Small intestine (tissue), 7 donors: ENCODE results near the gene NRCAM. TPM values are rescaled to one million over a fixed set of nuclear protein-coding genes. Genes with fewer than 3 reads are reported as not detected.
A peak's percentile ranks its signal among the peaks of the same experiment; 100 is the strongest.

Source experiments
- DNase-seq, 2 donors: peaks; one replicate each; pipeline versions ENCODE4 v3.0.0 to v3.0.0-alpha.2; 2013
- FAIRE-seq: peaks from 2 replicates; lab custom pipeline; 2012; peaks lifted over from hg19 to GRCh38; lab: Jason Lieb, UNC
- H3K27ac ChIP-seq, 3 donors: one replicate each; pipeline ENCODE4 v1.5.1; 2013; ENCODE audit warnings: low read length in 2 of 3, mild to moderate bottlenecking in 2 of 3, control low read depth in 1 of 3, inconsistent platforms in 1 of 3, low read depth in 1 of 3, moderate library complexity in 1 of 3
- H3K27me3 ChIP-seq, 3 donors: one replicate each; pipeline ENCODE4 v1.6.1; 2013; ENCODE audit warnings: low read length in 3 of 3, inconsistent platforms in 1 of 3; ENCODE audit not compliant: control insufficient read depth in 3 of 3, insufficient read depth in 3 of 3
- H3K36me3 ChIP-seq, 3 donors: one replicate each; pipeline ENCODE4 v1.6.1; 2013; ENCODE audit warnings: low read length in 3 of 3, inconsistent platforms in 1 of 3, low read depth in 1 of 3, mild to moderate bottlenecking in 1 of 3, moderate library complexity in 1 of 3; ENCODE audit not compliant: control insufficient read depth in 3 of 3, insufficient read depth in 2 of 3
- H3K4me1 ChIP-seq, 3 donors: one replicate each; pipeline ENCODE4 v1.6.1; 2013; ENCODE audit warnings: low read length in 2 of 3, inconsistent platforms in 1 of 3, low read depth in 1 of 3, mild to moderate bottlenecking in 1 of 3, moderate library complexity in 1 of 3; ENCODE audit not compliant: control insufficient read depth in 3 of 3, insufficient read depth in 2 of 3
- H3K4me3 ChIP-seq, 3 donors: one replicate each; pipeline ENCODE4 v1.5.1; 2013; ENCODE audit warnings: low read length in 3 of 3, control low read depth in 1 of 3, inconsistent platforms in 1 of 3, low read depth in 1 of 3, mild to moderate bottlenecking in 1 of 3, moderate library complexity in 1 of 3
- H3K9me3 ChIP-seq, 2 donors: one replicate each; pipeline ENCODE4 v1.6.1; 2013; ENCODE audit warnings: low read depth in 1 of 2, low read length in 1 of 2; ENCODE audit not compliant: control insufficient read depth in 2 of 2, insufficient read depth in 1 of 2
- WGBS, 3 donors: extraction: QIAGEN DNeasy Blood & Tissue Kit; methylation state at CpG; one replicate each; pipeline ENCODE4 v1.1.7; 2013; 5-methylcytosine and 5-hydroxymethylcytosine counted together
- polyA plus RNA-seq, 4 donors: library from polyadenylated mRNA; stranded (reverse) in 3 of 4; unstranded in 1 of 4; fragments of 200-250 nt in 3 of 4; fragments of 120-200 nt in 1 of 4; gene quantifications; one replicate each; pipeline versions ENCODE4 v1.2.1 to v1.2.3, GENCODE V29; 2013
- donor health status: healthy with polysubstance abuse.
- donor health status: control.
- donor health status: control.
- donor health status: Bipolar disorder and iron deficiency.
- donor health status: healthy.

The NRCAM gene
- polyA plus RNA-seq, 4 donors: 0.27 to 6.8 (median 1.4) TPM

DNA sequence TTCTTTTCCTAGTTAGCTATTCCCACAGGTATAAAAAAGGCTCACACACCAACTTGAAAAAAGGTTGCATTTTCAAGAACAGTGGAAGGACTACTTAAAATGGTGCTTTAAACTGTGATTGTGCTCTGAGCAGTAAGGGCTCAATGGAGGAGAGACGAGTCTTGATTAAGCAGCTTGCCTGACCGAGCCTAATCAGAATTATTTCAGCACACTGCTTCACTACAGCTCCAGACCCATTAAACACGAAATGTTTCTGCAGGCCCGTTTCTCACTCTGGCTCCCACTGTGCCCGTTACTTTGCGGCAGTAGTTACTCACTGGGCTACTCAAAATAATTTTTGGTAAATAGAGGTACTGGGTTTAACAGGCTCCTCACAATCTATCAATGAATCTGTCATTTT, 126.0 kb downstream of the NRCAM start:
- no peaks in the 10 kb centered on the region for H3K27me3 ChIP-seq
- no peak for FAIRE-seq
- no peaks in the 10 kb centered on the region for H3K36me3 ChIP-seq
- no peak overlapping the region for H3K27ac ChIP-seq
- no peak overlapping the region for H3K4me3 ChIP-seq
- WGBS, 3 donors: 89 to 95% (median 91%) methylated on average over 6 of the region's 6 CpGs
- no peaks in the 10 kb centered on the region for H3K9me3 ChIP-seq
- H3K4me1 ChIP-seq: peaks cover 0 to 15% (median 0%) of the 10 kb centered on the region in 3 donors
- DNase-seq: no peak

DNA sequence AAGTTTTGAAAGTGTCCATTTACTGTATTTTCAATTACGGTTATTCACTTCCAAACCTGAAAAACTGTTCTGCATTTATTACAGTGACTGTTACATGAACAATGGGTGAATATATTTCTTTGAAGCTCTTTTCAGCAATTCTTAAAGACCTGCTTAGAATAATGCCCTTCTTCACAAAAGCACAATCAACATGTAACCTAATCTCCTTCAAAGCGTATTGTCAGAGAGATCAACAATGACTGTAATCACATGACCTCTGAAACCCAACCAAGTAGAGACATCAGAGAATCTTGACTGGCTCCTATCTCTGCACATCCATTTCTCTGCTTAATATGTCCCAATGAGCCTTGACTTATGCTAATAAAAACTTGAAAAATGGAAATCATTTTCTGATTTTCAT, 126.7 kb downstream of the NRCAM start:
- Histone ChIP-seq H3K9me3 (no peaks in the 10 kb centered on the region), H3K27ac (no peak overlapping the region), H3K4me1 (peaks cover 0 to 15% (median 0%) of the 10 kb centered on the region in 3 donors), H3K4me3 (no peak overlapping the region), H3K36me3 (no peaks in the 10 kb centered on the region), H3K27me3 (no peaks in the 10 kb centered on the region)
- 82 to 86% (median 82%) methylated on average over 2 of the region's 2 CpGs for WGBS, 3 donors
- no peak for DNase-seq
- FAIRE-seq: no peak

DNA sequence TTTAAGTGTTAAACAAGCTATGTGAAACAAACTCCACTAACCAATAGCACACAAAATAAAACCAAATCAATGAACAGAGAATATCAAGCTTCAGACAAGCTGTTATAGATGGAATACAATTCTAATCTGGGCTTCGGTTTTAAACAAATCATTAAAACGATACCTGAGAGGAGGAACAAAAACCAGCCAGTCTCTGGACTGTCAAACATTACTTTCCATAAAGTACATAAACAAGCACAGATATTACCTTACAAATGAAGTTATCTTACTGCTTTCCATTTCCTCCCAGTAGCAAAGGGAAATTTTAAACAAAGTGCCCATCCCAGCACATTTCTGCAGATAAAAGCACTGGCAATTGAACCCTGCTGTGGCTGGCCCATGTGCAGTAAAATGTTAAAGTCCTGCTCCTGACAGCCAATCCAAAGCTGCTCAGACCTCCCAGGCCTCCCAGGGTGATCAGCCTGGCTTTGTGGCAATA, 128.0 kb downstream of the NRCAM start:
- Histone ChIP-seq H3K4me1 (peaks cover 0 to 15% (median 0%) of the 10 kb centered on the region in 3 donors), H3K36me3 (no peaks in the 10 kb centered on the region), H3K27me3 (no peaks in the 10 kb centered on the region), H3K27ac (peak overlapping the region in 1 of 3 donors; percentile 63), H3K9me3 (no peaks in the 10 kb centered on the region), H3K4me3 (no peak overlapping the region)
- FAIRE-seq (no peak), DNase-seq (peak in 1 of 2 donors; percentile 66)
- WGBS, 3 donors: 44 to 51% (median 44%) methylated on average over 2 of the region's 2 CpGs

DNA sequence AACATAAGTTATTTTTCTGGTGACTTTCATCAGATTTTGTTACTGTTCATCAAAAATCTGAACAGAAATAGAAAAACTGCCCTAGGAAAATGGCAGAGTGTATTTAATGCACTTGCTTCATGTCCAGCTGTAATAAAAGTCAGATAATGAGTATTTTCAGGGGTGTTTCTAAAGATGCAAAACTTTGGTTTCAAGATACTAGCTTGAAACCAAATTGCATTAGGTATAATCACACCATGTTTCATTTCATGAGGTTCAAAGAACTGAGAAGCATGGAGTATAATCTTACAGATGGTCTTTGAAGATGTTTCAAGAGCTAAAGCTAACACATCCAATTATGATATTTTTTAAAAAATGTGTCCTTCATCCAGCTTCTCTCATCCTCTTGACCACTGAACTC, 128.9 kb downstream of the NRCAM start:
- no peak for FAIRE-seq

DNA sequence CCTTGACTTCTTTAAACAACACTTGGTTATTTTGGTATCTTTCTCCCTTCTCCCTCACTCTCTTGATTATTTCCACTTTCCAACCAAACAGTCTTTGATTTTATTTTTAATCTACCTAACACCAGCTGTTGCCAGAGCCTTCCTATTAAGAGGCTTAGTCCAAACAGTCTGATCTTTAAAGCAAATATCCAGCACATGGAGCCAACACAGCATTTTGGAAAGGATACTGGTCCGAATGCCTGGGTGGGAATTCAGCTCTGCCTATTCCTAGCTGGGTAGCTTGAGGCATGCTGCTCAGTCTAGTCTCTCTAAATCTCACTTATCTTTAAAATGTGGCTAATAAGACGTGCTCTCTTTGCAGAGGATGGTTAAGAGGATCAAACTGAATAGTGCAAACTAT, 129.3 kb downstream of the NRCAM start:
- Histone ChIP-seq H3K36me3 (no peaks in the 10 kb centered on the region), H3K4me1 (peaks cover 0 to 15% (median 0%) of the 10 kb centered on the region in 3 donors), H3K27me3 (no peaks in the 10 kb centered on the region), H3K4me3 (no peak overlapping the region), H3K27ac (no peak overlapping the region), H3K9me3 (no peaks in the 10 kb centered on the region)
- WGBS, 3 donors: 73 to 78% (median 75%) methylated on average over 2 of the region's 2 CpGs
- no peak for FAIRE-seq
- DNase-seq: no peak

More for the DNA sequence above, 128.9 kb downstream of the NRCAM start:
- Histone ChIP-seq H3K27me3 (no peaks in the 10 kb centered on the region), H3K9me3 (no peaks in the 10 kb centered on the region), H3K4me3 (no peak overlapping the region), H3K4me1 (peaks cover 0 to 15% (median 0%) of the 10 kb centered on the region in 3 donors), H3K36me3 (no peaks in the 10 kb centered on the region), H3K27ac (no peak overlapping the region)
- DNase-seq: no peak

DNA sequence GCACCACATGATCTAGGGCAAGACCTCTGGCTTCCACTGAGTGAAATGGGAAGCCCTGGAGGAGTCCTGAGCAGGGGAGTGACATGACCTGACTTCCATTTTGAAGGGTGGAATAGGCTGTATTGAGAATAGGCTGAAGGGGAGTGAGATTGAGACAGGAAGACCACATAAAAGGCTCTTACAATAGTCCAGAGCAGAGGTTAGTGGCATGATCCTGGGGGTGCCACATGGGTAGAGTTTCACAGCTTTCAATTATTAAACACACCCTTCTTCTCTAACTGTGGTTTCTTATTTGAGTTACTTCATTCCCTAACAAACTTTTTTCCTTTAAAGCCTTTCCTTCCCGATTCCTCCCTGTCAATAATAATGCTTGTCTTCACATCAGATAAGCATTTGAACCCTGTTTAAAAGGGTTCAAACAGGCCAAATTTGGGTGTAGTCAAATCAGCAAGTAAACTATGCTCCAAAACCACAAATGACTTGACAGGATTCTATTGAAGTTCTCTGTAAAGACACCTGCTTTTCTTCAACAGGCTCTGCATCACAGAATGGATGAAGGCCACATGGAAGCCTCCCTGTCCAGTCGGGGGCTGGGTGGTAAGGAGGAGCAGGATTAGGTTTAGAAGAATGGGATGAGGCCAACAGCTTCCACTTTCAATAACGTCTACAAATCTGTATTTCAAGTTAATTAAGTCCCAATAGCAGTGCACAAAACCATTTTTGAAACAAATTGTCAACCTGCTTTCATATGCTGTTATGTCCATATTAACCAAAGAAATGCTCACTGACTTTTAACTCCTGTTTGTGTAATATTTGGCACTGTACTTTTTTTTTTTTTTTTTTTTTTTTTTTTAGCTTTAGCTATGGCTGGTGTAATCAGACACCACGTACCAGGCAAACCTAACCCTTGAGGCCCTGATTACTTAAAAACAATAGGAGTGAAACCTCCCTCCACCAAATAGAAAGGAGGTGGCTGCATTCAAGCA, 131.9 kb downstream of the NRCAM start:
- Histone ChIP-seq H3K27me3 (no peaks in the 10 kb centered on the region), H3K4me1 (peaks cover 0 to 15% (median 0%) of the 10 kb centered on the region in 3 donors), H3K9me3 (no peaks in the 10 kb centered on the region), H3K27ac (no peak overlapping the region), H3K4me3 (no peak overlapping the region), H3K36me3 (no peaks in the 10 kb centered on the region)
- FAIRE-seq (no peak), DNase-seq (no peak)
- 69 to 77% (median 73%) methylated on average over 4 of the region's 4 CpGs for WGBS, 3 donors

DNA sequence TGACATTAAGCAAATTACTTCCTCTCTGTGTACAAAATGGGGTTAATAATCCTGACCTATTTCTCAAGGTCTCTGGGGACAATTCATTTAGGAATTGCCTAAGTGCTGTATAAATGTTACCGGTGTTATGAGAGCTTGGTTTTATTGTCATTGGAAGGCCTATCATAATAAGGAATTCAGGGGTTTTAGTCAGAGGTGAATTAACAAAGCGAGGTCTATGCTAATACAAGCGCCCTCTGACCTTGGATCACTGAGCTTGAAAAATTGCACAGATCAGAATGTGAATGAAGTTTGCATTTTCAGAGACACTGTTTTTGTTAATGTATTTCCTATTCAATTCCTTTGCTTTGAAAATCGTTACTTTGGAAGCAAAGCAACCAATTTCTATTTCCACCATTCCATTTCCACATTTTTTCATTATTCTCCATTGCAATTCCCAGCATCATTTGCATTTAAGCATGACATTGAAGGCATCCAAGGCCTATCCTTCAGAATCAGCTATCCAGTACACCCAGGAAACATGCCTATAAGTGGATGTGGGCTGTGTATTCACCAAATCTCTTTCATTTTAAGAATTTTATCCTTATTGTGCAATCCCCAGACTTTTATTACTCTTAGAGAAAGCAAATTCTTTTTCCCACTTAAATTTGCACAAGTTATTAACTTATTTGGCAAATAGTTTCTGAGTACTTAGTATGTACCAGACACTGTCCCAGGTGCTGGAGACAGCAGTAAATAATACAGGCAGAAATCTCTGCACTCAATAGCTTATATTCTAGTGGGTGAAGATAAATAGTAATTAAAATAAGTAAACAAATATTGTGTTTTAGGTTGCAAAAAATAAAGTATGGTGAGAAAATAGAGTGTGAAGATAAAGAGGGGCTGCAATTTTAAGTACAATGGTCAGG, 133.1 kb downstream of the NRCAM start:
- no peak overlapping the region for H3K27ac ChIP-seq
- H3K36me3 ChIP-seq: no peaks in the 10 kb centered on the region
- FAIRE-seq (no peak), DNase-seq (no peak)
- peaks cover 0 to 7% (median 0%) of the 10 kb centered on the region in 3 donors for H3K4me1 ChIP-seq
- H3K9me3 ChIP-seq: no peaks in the 10 kb centered on the region
- H3K4me3 ChIP-seq: no peak overlapping the region
- 60 to 71% (median 67%) methylated on average over 4 of the region's 4 CpGs for WGBS, 3 donors
- H3K27me3 ChIP-seq: no peaks in the 10 kb centered on the region

DNA sequence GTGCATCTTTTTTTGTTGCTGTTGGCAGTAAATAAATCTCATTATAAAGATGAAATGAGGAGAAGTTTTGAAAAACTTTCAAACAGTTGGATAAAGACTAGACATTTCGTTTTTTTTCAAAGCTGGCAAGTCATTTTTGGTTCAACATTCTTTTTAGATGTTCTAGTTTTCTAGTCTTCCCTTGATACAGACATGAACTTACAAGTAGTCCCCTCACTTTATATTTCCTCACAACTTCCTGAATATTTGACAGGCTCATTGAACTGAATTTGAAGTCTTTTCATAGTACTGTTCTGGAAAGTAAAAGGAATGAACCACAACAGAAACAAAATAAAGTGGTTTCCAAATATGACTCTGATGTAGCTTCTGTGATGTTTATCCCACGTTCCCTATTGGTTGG, 134.2 kb downstream of the NRCAM start:
- Histone ChIP-seq H3K4me1 (peaks cover 0 to 1% (median 0%) of the 10 kb centered on the region in 3 donors), H3K9me3 (no peaks in the 10 kb centered on the region), H3K4me3 (no peak overlapping the region), H3K27ac (no peak overlapping the region), H3K27me3 (no peaks in the 10 kb centered on the region), H3K36me3 (no peaks in the 10 kb centered on the region)
- DNase-seq (no peak), FAIRE-seq (no peak)
- 59 to 73% (median 65%) methylated on average over 2 of the region's 2 CpGs for WGBS, 3 donors
